Activated CD4-positive, alpha-beta T cell treated with anti-CD3 and anti-CD28 coated beads, Interleukin-10, Interleukin-2, amounts not matched to agents 100 ng/mL and 50 ng/mL, durations not matched to agents 16 hours and 8 hours (primary cell): ENCODE data around the gene FOXN1.

ENCODE experiments used
- DNase-seq: peaks from one replicate; pipeline ENCODE4 v3.0.0-alpha.2; 2020

FOXN1 gene

DNA sequence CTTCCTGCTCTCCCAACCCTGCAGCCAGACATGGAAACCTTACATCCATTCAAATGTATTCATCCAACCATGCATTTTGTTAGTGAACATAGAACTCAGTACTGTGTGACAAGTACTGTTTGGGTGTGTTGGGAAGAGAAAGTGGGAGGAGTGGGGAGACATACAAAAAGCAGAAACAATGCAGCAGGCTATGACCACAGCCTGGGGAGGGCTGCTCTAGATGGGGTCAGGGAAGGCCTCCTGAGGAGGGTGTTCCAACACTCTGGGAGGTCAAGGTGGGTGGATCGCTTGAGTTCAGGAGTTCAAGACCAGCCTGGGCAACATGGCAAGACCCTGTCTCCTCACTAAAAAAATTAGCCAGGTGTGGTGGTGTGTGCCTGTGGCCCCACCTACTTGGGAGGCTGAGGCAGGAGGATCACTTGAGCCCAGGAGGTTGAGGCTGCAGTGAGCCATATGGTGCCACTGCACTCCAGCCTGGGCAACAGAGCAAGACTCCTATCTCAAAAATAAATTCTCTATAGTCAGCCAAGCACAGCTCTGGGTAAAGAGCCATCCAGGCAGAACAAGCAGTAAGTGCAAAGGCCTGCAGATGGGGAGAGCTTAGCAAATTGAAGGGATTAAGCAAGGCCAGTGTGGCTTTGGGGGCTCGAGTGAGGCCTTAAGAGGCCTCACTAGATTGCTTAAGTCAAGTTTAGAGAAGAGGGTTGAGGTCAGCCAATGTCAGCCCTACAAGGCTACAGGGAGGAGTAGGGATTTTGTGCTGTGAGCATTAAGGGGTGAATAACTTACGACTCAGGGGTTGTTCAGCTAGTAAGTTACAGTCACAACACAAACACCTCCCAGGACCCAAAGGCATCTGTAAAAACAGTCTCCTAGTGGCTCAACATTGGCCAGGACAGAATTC lies 27.2 kb upstream of the FOXN1 start:
- no peak for DNase-seq

DNA sequence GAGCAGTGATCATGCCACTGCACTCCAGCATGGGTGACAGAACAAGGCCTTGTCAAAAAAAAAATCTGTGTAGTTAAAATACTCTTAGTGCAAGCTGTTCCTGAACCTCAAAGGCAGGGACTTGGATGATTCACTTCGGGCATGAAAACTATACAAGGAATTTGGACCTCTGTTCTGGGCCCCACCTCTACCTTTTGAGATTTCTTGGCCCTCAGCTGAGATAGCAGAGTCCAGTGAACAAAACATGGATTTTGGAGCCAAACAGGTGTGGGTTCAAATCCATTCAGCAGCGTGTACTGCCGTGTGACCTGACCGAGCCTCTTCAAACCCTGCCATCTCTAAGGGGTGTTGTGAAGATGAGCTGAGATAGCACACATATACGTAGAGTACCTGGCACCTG lies 25.9 kb upstream of the FOXN1 start:
- no peak for DNase-seq

DNA sequence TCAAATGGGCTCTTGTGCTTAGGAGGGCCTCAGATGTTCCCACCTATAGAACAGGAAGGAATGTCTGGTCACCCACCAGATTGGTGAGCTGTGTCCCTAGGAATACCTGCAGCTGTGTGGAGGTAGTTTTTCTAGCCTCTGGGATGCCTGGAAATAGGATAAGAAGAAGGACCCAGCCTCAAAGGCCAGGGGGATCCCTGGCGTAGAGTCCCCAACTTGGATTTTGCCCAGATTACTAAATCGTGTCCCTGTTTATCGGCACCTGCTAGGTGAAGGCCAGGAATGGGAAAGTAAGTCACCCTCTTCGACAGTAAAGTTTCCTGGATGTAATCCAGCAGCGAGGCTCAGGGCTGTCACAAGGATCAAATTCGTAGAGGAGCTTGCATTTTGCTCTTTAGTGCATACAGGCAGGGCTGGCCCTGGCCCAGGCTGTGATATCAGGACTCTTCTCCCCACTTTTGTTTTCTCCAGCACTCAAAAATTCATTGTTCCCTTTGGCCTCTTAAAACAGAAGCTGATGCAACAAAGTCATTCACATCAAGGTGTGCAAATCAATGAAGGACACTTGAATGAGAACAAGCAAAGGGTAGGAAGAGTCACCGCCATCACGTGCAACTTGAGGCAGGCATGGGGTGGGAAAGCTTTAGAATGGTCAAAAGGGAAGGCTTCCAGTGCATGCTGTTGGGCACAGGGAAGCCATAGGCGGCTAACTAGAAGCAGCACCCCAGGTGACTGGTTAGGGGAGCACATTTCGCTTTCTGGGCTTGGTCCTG lies 25.2 kb upstream of the FOXN1 start:
- DNase-seq, result no peak

DNA sequence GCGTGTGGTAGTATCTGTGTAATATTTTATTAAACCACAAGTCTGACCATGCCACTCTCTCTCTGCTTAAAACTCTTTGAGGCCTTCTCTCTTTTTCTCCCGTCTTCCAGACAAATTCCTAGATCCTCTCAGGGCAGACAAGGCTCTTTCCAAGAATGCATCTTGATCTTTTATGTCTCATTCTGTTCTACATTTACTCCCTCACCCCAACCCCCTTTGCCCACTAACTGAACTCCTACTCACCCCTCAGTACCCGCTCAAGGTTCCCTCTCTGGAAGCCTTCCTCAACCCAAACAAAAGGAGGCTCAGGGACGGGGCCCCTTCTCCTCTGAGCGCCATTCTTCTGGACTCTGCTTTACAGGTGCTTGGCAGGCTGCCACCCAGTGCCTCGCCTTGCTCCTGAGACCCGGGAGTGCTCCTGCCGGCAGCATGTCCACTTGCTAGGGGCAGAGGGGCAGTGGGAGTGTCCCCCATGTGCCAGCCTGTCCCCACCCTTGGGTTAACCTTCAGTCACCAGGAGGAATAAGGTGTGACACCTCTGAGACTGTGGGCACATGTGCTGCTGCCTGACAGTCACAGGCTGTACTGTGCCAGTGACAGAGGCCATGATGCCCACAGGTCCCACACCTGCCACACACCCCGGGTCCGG lies 23.5 kb upstream of the FOXN1 start:
- no peak for DNase-seq

DNA sequence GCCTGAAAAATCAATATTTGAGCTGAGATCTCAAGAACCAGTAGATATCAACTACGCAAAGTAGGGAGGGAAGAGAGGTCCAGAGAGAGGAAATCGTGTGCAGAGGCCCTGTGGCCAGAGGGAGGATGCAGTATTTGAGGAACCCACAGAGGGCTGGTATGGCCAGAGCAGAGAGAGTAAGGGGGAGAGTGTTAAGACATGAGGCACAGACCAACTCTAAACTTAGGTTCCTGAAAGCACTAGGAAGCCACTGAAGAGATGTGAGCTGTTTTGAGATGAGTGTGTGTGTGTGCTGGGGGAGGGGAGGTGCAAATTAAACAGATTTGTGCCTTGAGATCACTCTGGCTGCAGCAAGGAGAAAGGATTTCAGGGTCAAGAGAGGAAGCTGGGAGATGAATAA lies 21.9 kb upstream of the FOXN1 start:
- peak; percentile 74 for DNase-seq

DNA sequence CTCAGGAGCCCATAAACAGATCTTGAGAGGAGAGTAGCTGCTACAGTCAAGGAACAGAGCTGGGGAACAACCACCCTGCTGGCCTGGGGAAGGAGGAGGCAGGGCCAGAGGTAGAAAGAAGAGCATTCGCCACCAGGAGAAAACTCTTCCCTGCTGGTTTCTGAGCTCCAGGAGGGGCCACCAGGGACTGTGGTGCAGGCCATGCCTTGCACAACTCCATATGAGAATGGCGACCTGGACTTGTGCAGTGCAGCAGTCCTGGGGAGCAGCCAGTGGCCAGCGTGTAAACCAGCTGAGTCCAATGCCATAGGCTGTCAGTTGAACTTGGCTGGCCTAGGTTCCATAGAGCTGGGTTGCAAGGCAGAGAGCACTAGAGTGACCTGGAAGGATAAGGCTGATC lies 21.1 kb upstream of the FOXN1 start:
- no peak for DNase-seq

DNA sequence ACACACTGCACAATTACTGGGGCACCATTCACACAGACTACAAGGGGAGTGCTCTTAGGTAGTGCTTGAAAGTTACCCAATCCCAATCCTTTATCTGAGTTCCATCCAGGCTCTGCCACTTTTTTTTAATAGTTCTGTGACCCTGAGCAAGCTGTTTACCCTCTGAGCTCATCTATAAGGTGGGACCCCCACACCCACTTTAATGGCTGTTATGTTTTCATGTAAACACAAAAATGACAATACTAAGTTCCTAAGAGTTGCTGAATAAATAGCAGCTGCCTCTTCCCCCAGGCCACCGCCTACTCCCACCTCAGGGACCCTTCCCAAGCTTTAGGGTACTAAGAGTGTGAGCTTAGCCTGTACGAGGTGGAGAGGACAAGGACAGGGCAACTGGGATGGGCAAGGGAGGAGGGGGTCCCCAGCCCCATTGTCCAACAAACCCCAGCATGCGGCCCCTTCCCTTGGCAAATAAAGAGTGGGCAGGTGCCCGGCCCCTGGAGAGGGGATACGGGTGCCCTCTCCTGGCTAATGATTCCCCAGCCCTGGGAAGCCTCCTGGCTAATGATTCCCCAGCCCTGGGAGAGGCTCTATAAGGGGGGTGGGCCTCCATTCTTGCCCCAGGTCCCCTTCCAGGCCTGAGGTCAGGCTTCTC lies 18.1 kb upstream of the FOXN1 start:
- no peak for DNase-seq

DNA sequence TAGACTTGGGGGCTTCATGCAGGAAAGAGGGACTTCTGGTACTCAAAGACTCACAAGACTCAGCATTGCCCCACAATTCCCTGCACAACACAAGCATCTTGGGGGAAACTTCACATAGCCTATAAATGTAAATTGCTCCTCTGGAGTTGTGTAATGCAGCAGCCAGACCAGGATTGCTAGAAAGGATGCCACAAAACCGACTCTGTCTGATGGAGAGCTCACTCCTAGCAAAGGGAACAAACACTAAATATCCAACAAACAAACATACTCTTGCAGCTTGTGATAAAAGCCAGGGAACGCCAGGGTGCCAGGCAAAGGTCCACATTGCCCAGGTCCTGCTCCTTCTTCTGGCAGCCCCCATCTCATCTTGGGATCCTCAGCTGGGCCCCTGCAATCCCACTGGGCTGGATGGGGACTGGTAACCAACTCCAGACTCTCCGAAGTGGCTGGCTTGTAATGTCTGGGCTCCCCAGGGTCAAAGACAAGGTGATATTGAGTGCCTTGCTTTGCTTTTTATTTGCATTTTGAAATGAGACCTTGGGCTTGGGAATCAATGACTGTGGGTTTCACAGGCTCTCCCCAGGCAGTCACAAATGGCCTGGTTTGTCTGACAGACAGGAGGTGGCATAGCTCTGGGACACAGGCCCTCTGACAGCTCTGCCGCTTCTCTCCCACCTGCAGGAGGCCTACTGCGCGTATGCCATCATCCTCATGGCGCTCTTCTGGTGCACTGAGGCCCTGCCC lies 17.4 kb upstream of the FOXN1 start:
- DNase-seq, result no peak

DNA sequence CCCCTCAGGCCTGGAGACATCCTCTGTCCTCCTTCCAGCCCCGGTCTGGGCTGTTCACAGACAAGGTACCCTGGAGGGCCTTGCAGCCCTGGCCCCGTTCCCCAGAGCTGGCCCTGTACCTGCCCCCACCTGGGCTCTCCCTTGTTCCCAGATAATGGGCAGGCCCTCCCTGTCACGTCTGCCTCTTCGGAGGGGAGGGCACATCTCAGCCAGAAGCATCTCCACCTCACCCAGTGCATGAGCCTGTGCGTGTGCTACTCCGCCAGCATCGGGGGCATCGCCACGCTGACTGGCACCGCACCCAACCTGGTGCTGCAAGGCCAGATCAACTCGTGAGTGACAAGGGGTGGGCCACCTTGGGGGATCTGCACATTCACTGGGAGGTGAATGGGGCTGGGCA lies 14.9 kb upstream of the FOXN1 start:
- DNase-seq, result no peak

DNA sequence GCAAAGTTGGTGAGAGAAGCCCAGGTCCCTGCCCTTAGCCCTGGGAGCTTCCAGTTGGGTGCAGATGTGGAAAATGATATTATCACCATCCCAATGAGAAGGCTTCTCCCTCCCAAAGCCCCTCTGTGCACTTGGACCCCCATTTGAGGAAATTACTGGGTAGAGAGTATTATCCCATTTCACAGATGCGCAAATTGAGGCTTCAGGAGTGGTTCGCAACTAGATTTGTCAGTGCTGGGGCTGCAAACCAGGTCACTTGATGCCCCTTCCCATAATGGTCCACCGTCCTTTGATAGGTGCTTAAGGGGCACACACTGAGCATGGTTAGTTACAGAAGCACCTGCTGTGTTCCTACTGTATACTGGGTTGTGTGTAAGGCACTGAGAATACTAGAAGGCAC lies 14.3 kb upstream of the FOXN1 start:
- no peak for DNase-seq

DNA sequence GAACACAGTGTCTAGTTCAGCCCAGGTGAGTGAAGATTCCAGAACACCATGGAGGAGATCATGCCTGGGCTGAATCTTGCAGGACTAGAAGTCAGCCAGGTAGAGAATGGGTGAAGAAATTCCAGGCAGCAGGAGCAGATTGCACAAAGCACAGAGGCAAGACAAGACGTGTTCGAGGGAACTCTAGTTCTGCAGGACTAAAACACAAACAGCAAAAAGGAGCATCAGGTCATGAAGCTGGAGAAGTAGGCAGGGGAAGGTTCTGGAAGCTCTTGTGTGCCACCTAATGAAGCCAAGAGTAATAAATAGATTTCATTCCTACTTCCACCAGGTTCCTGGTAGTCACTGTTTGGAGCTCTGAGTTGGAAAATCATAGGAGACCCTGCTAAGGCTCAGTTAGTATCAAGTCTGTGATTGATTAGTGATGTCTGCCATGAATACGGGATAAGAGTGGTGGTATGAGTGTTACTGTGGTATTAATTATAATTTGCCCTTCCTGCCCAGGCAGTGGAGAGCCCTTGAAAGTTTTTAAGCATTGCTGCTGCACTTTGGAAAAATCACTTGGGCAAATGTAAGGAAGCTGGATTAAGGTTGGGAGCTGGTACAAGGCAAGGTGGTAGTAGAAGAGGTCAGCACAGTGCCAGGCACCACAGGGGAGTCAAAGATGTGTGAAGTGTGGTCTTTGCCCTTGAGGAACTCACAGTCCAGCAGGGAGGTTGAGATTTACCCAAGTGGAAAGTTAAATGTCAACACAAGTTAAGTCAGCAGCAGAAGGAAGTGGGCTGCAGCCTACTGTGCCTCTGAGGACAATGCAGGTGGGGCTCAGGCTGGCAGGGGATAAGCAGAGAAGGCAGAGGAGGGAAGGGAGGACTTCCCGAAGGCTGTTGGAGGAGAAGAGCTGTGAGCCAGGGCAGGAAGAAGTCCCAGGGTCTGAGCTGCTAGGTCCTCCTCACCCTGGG lies 13.5 kb upstream of the FOXN1 start:
- DNase-seq, result no peak

DNA sequence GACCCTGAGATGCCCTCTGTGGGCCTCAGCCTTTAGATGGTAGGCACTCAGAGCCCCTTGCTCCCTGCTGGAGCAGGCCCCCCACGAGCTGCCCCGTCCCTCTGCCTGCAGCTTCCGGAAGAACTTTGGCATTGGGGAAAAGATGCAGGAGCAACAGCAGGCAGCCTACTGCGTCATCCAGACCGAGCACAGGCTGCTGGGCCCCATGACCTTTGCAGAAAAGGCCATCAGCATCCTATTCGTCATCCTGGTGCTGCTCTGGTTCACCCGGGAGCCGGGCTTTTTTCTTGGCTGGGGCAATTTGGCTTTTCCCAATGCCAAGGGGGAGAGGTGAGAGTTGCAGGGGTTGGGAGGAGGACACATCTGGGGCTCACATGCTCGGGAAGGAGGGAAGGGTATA lies 12.7 kb upstream of the FOXN1 start:
- no peak for DNase-seq

DNA sequence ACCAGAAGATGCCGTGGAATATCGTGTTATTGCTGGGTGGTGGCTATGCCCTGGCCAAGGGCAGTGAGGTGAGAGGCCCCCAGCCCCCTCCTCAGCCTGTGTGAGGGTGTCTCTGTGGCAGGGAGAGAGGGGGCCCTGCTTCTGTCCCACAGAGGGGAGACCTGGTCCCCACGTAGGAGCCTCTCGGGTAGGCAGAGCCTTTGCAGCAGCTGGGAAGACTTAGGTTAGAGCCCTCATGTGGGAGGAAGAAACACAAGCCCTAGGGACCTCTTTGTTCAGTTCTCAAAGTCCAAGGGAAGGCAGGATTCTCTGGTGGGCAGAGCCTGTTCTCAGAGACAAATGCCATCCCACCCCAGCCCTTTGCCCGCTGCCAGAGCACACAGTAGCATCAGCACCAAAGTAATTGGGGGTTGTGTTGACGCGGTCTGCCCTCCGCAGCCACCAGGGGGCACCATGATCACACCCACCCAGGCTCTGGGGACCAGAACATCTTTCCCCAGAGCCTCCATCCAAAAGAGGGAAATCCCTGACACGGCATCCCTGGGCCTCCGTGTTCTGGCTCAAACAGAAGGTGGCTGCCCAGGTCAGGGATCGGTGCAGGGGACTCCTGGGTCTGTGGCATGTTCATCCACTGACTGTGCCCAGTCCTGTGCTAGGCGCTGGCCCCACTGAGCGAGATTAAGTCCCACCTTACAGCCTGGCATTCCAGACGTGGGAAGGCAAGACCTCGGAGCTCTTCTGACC lies 11.5 kb upstream of the FOXN1 start:
- peak; percentile 80 for DNase-seq

DNA sequence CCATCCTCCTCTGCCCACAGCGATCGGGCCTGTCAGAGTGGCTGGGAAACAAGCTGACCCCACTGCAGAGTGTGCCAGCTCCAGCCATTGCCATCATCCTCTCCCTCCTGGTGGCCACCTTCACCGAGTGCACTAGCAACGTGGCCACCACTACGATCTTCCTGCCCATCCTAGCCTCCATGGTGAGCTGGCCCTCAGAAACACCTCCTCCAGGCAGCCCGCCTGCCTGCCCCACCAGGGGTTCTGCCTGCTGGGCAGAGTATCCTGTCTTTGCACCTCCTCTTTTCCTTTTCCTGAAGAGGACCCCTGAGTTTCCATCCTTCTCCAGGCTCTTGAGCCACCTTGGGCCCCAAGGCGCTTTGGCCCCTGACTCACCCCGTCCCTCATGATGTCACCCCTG lies 10.5 kb upstream of the FOXN1 start:
- no peak for DNase-seq

DNA sequence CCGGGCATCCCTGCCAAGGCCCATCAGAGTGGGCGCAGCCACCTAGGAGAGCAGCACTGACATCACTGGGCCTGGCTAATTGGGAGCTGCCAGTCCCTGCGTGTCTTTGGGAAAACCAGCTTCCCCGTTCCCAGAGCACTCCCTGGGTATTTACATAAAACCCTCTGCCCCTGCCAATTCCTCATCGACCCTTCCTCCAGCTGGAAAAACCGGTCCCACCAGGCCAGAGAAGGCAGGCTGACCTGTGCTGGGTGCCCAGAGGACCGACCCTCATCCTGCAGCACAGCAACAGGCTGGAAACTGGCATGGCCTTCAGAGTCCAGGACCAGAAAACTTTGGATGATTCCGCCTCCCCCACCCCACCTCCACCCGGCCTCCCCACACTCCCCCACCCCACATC lies 8.2 kb upstream of the FOXN1 start:
- DNase-seq, result no peak

DNA sequence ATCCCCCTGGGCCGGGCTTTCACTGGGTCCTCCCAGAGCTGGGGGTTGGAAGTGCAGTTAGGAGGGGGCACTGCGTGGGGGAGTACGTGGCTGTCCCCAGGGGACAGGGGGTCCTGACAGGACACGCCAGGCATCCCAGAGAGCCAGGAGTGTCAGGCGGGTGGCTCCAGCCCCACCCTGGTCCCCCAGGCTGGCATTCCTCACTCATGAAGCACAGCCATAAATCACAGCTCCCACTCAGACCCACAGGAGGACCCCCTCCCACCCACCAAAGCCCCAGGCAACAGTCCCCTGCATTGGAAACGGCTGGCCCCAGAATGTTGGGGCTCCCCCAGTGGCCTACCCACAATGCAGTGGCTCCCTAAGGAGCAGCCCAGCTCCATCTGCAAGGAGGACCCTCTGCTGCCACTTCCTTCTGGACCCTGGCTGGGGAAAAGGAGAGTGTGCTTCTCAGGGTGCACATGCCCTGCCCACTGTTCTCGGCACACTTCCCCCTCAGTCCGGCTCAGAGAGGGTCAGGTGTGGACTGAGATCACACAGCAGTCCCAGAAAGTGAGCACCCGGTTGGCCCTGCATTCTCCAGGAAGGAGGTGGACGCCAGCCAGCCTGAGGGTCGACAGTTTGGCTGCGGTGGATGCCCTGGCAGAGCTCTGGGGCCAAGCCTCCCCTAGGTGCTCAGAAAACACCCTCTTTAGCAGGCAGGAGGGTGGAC lies 7.3 kb upstream of the FOXN1 start:
- DNase-seq, result no peak

DNA sequence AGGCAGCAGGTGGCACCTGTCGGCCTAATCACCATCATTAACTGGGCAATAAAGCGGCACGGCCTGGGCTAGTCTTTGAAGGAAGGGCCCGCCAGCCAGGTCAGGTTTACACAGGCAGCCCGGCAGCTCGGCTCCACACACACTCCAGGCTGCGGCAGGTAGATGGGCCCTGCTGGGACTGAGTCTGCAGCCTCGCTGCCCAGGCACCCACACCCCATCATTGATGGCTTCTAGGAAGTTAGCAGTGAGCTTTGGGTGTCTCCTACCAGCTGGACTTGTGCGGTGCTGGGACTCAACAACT lies 6.8 kb upstream of the FOXN1 start:
- no peak for DNase-seq

DNA sequence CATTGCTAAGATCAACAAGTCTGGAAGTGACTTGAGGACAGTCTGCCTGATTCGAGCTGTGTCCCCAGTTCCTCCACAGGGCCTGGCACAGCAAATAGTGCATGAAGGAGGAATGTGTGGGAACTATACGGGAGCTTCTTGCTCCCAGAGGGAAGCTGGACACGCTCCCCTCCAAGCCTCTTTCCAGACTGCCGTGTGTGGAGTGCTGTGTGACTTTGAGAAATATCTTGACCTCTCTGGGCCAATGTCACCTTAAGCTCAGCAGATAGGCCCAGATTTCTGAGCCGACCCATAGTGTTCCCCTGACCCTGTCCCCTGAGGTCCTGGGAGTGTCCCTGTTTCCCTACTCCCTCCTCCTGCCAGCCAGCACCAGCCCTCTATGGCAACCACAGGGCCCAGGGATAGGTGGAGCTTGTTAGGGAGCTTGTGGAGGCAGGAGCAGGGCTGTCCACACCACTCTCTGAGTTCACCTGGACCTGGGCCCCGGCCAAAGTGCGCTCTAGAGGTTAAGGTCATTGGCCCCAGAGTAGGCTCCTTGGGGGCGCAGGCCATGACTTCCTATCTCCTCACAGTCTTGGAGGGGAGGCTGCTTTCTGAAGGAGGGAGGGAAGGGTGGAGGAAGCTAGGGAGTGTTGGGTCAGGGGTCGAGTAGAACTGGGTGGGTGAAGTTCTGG lies 6.3 kb upstream of the FOXN1 start:
- DNase-seq, result no peak

DNA sequence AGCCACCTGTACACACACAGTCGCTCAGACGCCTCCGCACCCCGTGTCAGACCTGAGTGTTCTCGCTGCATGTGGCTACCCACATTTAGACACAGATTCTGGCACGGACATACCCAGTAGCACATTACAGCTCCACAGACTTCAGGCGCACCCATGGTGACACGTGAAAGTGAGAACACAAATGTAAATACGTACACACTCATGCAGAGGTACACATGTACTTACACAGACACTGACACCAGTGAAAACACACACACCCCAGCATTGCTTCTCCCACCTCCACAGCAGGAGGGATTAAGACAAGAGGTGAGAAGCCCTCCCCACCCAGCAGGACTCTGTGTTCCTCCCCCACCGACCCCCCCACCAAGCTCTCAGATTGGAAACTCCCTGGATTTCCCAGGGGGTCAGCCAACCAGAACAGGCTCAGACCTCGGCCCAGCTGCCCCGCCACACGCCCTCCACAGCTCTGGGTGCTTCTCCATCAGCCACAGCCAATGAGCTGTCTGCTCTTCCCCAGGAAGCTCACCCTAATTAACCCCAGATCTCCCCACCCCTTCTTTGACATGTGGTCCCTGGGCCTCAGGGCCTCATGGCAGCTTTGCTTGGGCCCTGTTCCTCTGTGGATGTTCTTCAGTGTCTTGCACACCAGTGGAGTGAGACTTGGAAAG lies 5.3 kb upstream of the FOXN1 start:
- no peak for DNase-seq
